GM21367 (cell line): Measurements from ENCODE around the gene DUSP22.

ENCODE experiments used
- ATAC-seq: cut with Tn5 transposase; IDR thresholded peaks from one replicate; pipeline ENCODE4 v1.9.1; 2021; ENCODE audit not compliant: unreplicated experiment

DUSP22 gene

GRCh38 chr6:349491-349921 is 57.2 kb downstream of the DUSP22 start:
- ATAC-seq: no peak

- no peak for ATAC-seq
These were observed 58.1 kb downstream of the DUSP22 start for GRCh38 chr6:350371-350770.

GRCh38 chr6:351011-351866 is 59.0 kb downstream of the DUSP22 start:
- no peak for ATAC-seq

GRCh38 chr6:351867-352289 is 59.6 kb downstream of the DUSP22 start:
- ATAC-seq: no peak

GRCh38 chr6:352474-352873 is 60.2 kb downstream of the DUSP22 start:
- no peak for ATAC-seq

GRCh38 chr6:352896-353470 is 60.7 kb downstream of the DUSP22 start:
- no peak for ATAC-seq

GRCh38 chr6:353642-354614 is 61.6 kb downstream of the DUSP22 start:
- no peak for ATAC-seq

- no peak for ATAC-seq
These were observed 62.5 kb downstream of the DUSP22 start for GRCh38 chr6:354631-355280.

- ATAC-seq: no peak
These were observed 63.3 kb downstream of the DUSP22 start for GRCh38 chr6:355373-356208.

GRCh38 chr6:356828-357251 is 64.6 kb downstream of the DUSP22 start:
- ATAC-seq: peak; percentile 42

GRCh38 chr6:357261-357790 is 65.0 kb downstream of the DUSP22 start:
- no peak for ATAC-seq

GRCh38 chr6:357791-358341 is 65.6 kb downstream of the DUSP22 start:
- ATAC-seq: no peak

GRCh38 chr6:358432-358831 is 66.1 kb downstream of the DUSP22 start:
- ATAC-seq: no peak

GRCh38 chr6:358847-359246 is 66.6 kb downstream of the DUSP22 start:
- ATAC-seq: no peak

GRCh38 chr6:359261-360035 is 67.2 kb downstream of the DUSP22 start:
- ATAC-seq: no peak

- ATAC-seq: no peak
These were observed 68.1 kb downstream of the DUSP22 start for GRCh38 chr6:360349-360748.

GRCh38 chr6:360764-361373 is 68.6 kb downstream of the DUSP22 start:
- no peak for ATAC-seq
